Measurements from ENCODE around the gene DPP6. TPM values are rescaled to one million over a fixed set of nuclear protein-coding genes. Genes with fewer than 3 reads are reported as not detected.

DPP6 gene
- total and polyA plus RNA-seq, 2 of the 8 experiments (the other 6 are each of a cell fraction or from before 2014, with no cell fraction given), result 4.7 to 6.8 TPM

GRCh38 chr7:154627646-154628290 is 575.6 kb downstream of the DPP6 start:
- FAIRE-seq (no peak), DNase-seq (ENCODE audit: low read depth in 1 of 2, low spot score in 2 of 2) (no peak)
- no peak overlapping the region for H2BK120ac ChIP-seq (replicated peaks; ENCODE audit: low read depth, low read length)
- H4K8ac ChIP-seq (ENCODE audit: extremely low read depth, insufficient read depth, low read length), result no peak overlapping the region
- no peak overlapping the region for H3K14ac ChIP-seq (ENCODE audit: insufficient read length)
- WGBS, 2 experiments (ENCODE audit: extremely low coverage in 1 of 2, insufficient coverage in 1 of 2, insufficient read length in 1 of 2, insufficient replicate concordance in 2 of 2, low coverage in 1 of 2, low lambda C conversion rate in 2 of 2, missing lambda C conversion rate in 1 of 2), result 94% methylated on average over 5 of the region's 5 CpGs; no CpG with 5 or more reads in 1 of the 2 experiments
- TF ChIP-seq, protein P1, sequence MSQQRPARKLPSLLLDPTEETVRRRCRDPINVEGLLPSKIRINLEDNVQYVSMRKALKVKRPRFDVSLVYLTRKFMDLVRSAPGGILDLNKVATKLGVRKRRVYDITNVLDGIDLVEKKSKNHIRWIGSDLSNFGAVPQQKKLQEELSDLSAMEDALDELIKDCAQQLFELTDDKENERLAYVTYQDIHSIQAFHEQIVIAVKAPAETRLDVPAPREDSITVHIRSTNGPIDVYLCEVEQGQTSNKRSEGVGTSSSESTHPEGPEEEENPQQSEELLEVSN (IDR thresholded peaks at IDR 0.05), result peak; percentile 95
- no peak for TF ChIP-seq MAFK (IDR thresholded peaks at IDR 0.05; ENCODE audit: low read depth, low read length)
- TF ChIP-seq TEAD4 (IDR thresholded peaks at IDR 0.05; ENCODE audit: low read depth, low read length), result peak; percentile 57; the same call in 1 of the 2 replicates
- TF ChIP-seq, protein P2, sequence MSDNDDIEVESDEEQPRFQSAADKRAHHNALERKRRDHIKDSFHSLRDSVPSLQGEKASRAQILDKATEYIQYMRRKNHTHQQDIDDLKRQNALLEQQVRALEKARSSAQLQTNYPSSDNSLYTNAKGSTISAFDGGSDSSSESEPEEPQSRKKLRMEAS (IDR thresholded peaks at IDR 0.05), result peak; percentile 72
- H3K79me2 ChIP-seq (ENCODE audit: control insufficient read depth in 1 of 2, insufficient read depth in 2 of 2, low read length in 2 of 2), result no peaks in the 10 kb centered on the region
- no peak overlapping the region for H3K4me3 ChIP-seq (ENCODE audit: extremely low read depth in 1 of 4, insufficient read depth in 2 of 4, low read depth in 3 of 4, low read length in 4 of 4)
- no peak overlapping the region for H3K4ac ChIP-seq (replicated peaks; ENCODE audit: insufficient read length, low read depth, low read length)
- H3K4me2 ChIP-seq (ENCODE audit: insufficient read depth in 1 of 2, low read depth in 2 of 2, low read length in 2 of 2), result no peak overlapping the region
- H3K9ac ChIP-seq (replicated peaks in 1 of 4; ENCODE audit: extremely low read depth in 1 of 4, low read depth in 3 of 4, low read length in 3 of 4), result no peak overlapping the region
- H2BK15ac ChIP-seq (ENCODE audit: low read length), result no peak overlapping the region
- H2BK12ac ChIP-seq (ENCODE audit: low read depth, low read length), result no peak overlapping the region
- H3K27ac ChIP-seq (ENCODE audit: low read depth, low read length), result no peak overlapping the region
- ChIA-PET POLR2A (ENCODE audit: partially characterized antibody) (no interaction called here), CTCF (ENCODE audit: partially characterized antibody) (interaction anchor here (1.4 to 1.8 kb wide), 2 partner anchors 10 to 19 kb away, joined by 3 to 4 read pairs; no protein-coding TSS in a partner anchor)
- H3K18ac ChIP-seq (ENCODE audit: extremely low read depth, low read length), result no peak overlapping the region
- H4K20me1 ChIP-seq (replicated peaks in 1 of 2; ENCODE audit: control insufficient read depth in 1 of 2, insufficient read depth in 2 of 2, low read length in 2 of 2), result no peaks in the 10 kb centered on the region
- no peak overlapping the region for H2BK5ac ChIP-seq (ENCODE audit: low read depth, low read length)
- H3K9me3 ChIP-seq (ENCODE audit: insufficient read depth in 2 of 2, low read depth in 1 of 2, low read length in 1 of 2), result no peaks in the 10 kb centered on the region
- H3K4me1 ChIP-seq (replicated peaks in 1 of 4; ENCODE audit: control insufficient read depth in 3 of 4, insufficient read depth in 4 of 4, low read length in 3 of 4), result peaks cover 0 to 2% (median 0%) of the 10 kb centered on the region in 4 experiments; a peak in 1 of 7 replicates
- H2AK5ac ChIP-seq (ENCODE audit: low read depth, low read length), result no peak overlapping the region
- no peaks in the 10 kb centered on the region for H3K23me2 ChIP-seq (ENCODE audit: low read depth, low read length)
- no peak overlapping the region for H3K23ac ChIP-seq (ENCODE audit: insufficient read length)
- H4K5ac ChIP-seq (ENCODE audit: insufficient read length, low read depth, low read length), result no peak overlapping the region
- no peaks in the 10 kb centered on the region for H3K79me1 ChIP-seq (ENCODE audit: low read depth, low read length)
- no peaks in the 10 kb centered on the region for H3K36me3 ChIP-seq (ENCODE audit: control insufficient read depth in 2 of 4, insufficient read depth in 4 of 4, low read length in 3 of 4)
- H4K91ac ChIP-seq (replicated peaks; ENCODE audit: insufficient read length, low read length), result no peak overlapping the region
- no peak overlapping the region for H3K56ac ChIP-seq (replicated peaks; ENCODE audit: insufficient read length, low read depth, low read length)
- H2AFZ ChIP-seq (ENCODE audit: low read length), result no peak overlapping the region
- H2BK20ac ChIP-seq (ENCODE audit: low read length), result no peak overlapping the region
- H3K27me3 ChIP-seq (replicated peaks in 1 of 4; ENCODE audit: control insufficient read depth in 3 of 4, extremely low read depth in 1 of 4, insufficient read depth in 3 of 4, low read length in 3 of 4), result no peaks in the 10 kb centered on the region
